ENCODE data around the gene KRTAP5-5. TPM values are rescaled to one million over a fixed set of nuclear protein-coding genes. Genes with fewer than 3 reads are reported as not detected.
"Not testable (repeated sequence)": the region's sequence is repeated elsewhere in the genome, so short reads cannot be mapped to it uniquely, and the experiment has no call there.

The KRTAP5-5 gene
- total and polyA plus RNA-seq, 7 experiments from 2014 or later = not detected

- POLR2A ChIA-PET = no interaction called here
- CTCF ChIA-PET = no interaction called here
- Mint-ChIP-seq H3K4me3 (no peak overlapping the region), H3K4me1 (peaks cover 4 to 26% (median 14%) of the 10 kb centered on the region in 7 donors), H3K9me3 (no peaks in the 10 kb centered on the region), H3K27ac (no peak overlapping the region), H3K27me3 (peaks cover 14 to 35% (median 27%) of the 10 kb centered on the region in 5 donors), H3K36me3 (no peaks in the 10 kb centered on the region)
- Histone ChIP-seq H3K27ac (ENCODE audit: low read depth, low read length) (no peak overlapping the region), H3K27me3 (ENCODE audit: control insufficient read depth in 2 of 2, insufficient read depth in 2 of 2, low read length in 2 of 2) (no peaks in the 10 kb centered on the region), H3K4me1 (ENCODE audit: control insufficient read depth in 2 of 2, insufficient read depth in 2 of 2, low read length in 2 of 2) (peaks cover 0 to 5% of the 10 kb centered on the region in 2 donors), H3K9me3 (ENCODE audit: control insufficient read depth in 2 of 3, low read length in 3 of 3) (no peaks in the 10 kb centered on the region), H3K4me3 (ENCODE audit: low read length) (no peak overlapping the region), H3K36me3 (ENCODE audit: control insufficient read depth in 2 of 3, insufficient read depth in 3 of 3, low read length in 3 of 3) (no peaks in the 10 kb centered on the region)
- no peak for DNase-seq
- ATAC-seq = no peak
- intact Hi-C loops (cut with micrococcal nuclease) = no loop called here
Observed at GRCh38 chr11:1656670-1657069, 27.1 kb downstream of the KRTAP5-5 start.

- Histone ChIP-seq H3K4me1 (ENCODE audit: control insufficient read depth in 2 of 2, insufficient read depth in 2 of 2, low read length in 2 of 2) (peaks cover 0 to 5% of the 10 kb centered on the region in 2 donors), H3K4me3 (ENCODE audit: low read length) (no peak overlapping the region), H3K36me3 (ENCODE audit: control insufficient read depth in 2 of 3, insufficient read depth in 3 of 3, low read length in 3 of 3) (no peaks in the 10 kb centered on the region), H3K27me3 (ENCODE audit: control insufficient read depth in 2 of 2, insufficient read depth in 2 of 2, low read length in 2 of 2) (no peaks in the 10 kb centered on the region), H3K9me3 (ENCODE audit: control insufficient read depth in 2 of 3, low read length in 3 of 3) (no peaks in the 10 kb centered on the region), H3K27ac (ENCODE audit: low read depth, low read length) (no peak overlapping the region)
- ATAC-seq = no peak
- peak overlapping the region in 4 of 9 donors; percentile 8 to 65 (median 54) for H3K27ac Mint-ChIP-seq
- H3K9me3 Mint-ChIP-seq = no peaks in the 10 kb centered on the region
- peaks cover 13 to 30% (median 20%) of the 10 kb centered on the region in 5 donors for H3K27me3 Mint-ChIP-seq
- intact Hi-C loops (cut with micrococcal nuclease) = no loop called here
- H3K4me3 Mint-ChIP-seq = peak overlapping the region in 8 of 10 donors; percentile 14 to 62 (median 40)
- peaks cover 4 to 26% (median 14%) of the 10 kb centered on the region in 7 donors for H3K4me1 Mint-ChIP-seq
- DNase-seq = peak in 3 of 9 donors; percentile 10 to 18 (median 12)
- no peaks in the 10 kb centered on the region for H3K36me3 Mint-ChIP-seq
- CTCF ChIA-PET = interaction anchor here (0.6 to 0.8 kb wide), 2 partner anchors 9 to 13 kb away, joined by 3 to 4 read pairs; no protein-coding TSS in a partner anchor
- POLR2A ChIA-PET = no interaction called here
Observed at GRCh38 chr11:1659506-1659905, 29.9 kb downstream of the KRTAP5-5 start.

GRCh38 chr11:1660111-1660867, 30.7 kb downstream of the KRTAP5-5 start:
- no peaks in the 10 kb centered on the region for H3K9me3 ChIP-seq (ENCODE audit: control insufficient read depth in 2 of 3, low read length in 3 of 3)
- no peak overlapping the region for H3K4me3 ChIP-seq (ENCODE audit: low read length)
- Mint-ChIP-seq H3K4me3 (peak overlapping the region in 3 of 10 donors; percentile 9 to 62 (median 11)), H3K27ac (peak overlapping the region in 2 of 9 donors; percentile 46 to 86), H3K27me3 (peaks cover 13 to 28% (median 19%) of the 10 kb centered on the region in 5 donors), H3K9me3 (no peaks in the 10 kb centered on the region), H3K4me1 (peaks cover 4 to 26% (median 14%) of the 10 kb centered on the region in 7 donors), H3K36me3 (no peaks in the 10 kb centered on the region)
- intact Hi-C loops (cut with micrococcal nuclease) = no loop called here
- no peaks in the 10 kb centered on the region for H3K27me3 ChIP-seq (ENCODE audit: control insufficient read depth in 2 of 2, insufficient read depth in 2 of 2, low read length in 2 of 2)
- no peaks in the 10 kb centered on the region for H3K36me3 ChIP-seq (ENCODE audit: control insufficient read depth in 2 of 3, insufficient read depth in 3 of 3, low read length in 3 of 3)
- H3K4me1 ChIP-seq (ENCODE audit: control insufficient read depth in 2 of 2, insufficient read depth in 2 of 2, low read length in 2 of 2) = peaks cover 0 to 5% of the 10 kb centered on the region in 2 donors
- CTCF ChIA-PET = no interaction called here
- no peak for DNase-seq
- POLR2A ChIA-PET = no interaction called here
- no peak overlapping the region for H3K27ac ChIP-seq (ENCODE audit: low read depth, low read length)
- no peak for ATAC-seq

- H3K4me3 ChIP-seq (ENCODE audit: low read length); POLR2A ChIA-PET; CTCF ChIA-PET; H3K36me3 Mint-ChIP-seq; H3K36me3 ChIP-seq (ENCODE audit: control insufficient read depth in 2 of 3, insufficient read depth in 3 of 3, low read length in 3 of 3); H3K27ac Mint-ChIP-seq; H3K4me1 ChIP-seq (ENCODE audit: control insufficient read depth in 2 of 2, insufficient read depth in 2 of 2, low read length in 2 of 2); intact Hi-C loops (cut with micrococcal nuclease); H3K27me3 ChIP-seq (ENCODE audit: control insufficient read depth in 2 of 2, insufficient read depth in 2 of 2, low read length in 2 of 2); DNase-seq; H3K9me3 ChIP-seq (ENCODE audit: control insufficient read depth in 2 of 3, low read length in 3 of 3); H3K9me3 Mint-ChIP-seq; H3K27ac ChIP-seq (ENCODE audit: low read depth, low read length): not testable (repeated sequence)
- ATAC-seq = peak; percentile 10
- H3K4me1 Mint-ChIP-seq = peaks cover 4 to 26% (median 14%) of the 10 kb centered on the region in 7 donors
- H3K27me3 Mint-ChIP-seq = peaks cover 13 to 28% (median 19%) of the 10 kb centered on the region in 5 donors
- H3K4me3 Mint-ChIP-seq = peak overlapping the region in 1 of 10 donors; percentile 11
Observed at GRCh38 chr11:1661454-1662269, 32.1 kb downstream of the KRTAP5-5 start.

DNA sequence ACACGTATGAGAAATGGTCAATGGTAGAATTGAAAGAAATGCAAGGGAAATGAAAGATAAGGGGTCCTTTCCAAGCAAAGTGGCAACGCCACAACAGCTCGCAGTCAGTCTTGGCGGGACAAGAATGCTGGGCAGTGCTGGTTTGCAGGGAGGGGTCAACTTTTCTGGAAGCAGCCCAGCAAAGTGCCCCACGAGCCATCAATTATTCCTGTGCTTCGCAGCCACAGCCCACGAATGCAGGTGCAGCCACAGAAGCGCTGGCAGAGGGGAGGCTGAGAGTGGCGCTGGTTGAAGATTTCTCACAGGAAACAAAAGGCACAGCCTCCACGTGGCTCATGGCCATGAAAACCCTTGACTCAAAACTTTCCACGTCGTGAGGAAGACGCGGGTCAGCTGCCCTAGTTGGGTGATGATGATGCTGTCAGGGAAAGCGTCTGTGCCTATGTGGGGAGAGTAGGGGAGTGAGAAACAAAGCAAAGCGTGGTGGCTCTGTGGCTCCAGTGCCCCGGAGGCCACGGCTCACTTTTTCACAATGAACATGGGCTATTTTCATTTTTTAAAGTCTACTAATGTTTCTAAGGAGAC, 33.2 kb downstream of the KRTAP5-5 start:
- H3K9me3 Mint-ChIP-seq; H3K36me3 Mint-ChIP-seq; H3K4me3 Mint-ChIP-seq; H3K9me3 ChIP-seq (ENCODE audit: control insufficient read depth in 2 of 3, low read length in 3 of 3); ATAC-seq; H3K4me3 ChIP-seq (ENCODE audit: low read length); POLR2A ChIA-PET; H3K4me1 ChIP-seq (ENCODE audit: control insufficient read depth in 2 of 2, insufficient read depth in 2 of 2, low read length in 2 of 2); H3K27me3 ChIP-seq (ENCODE audit: control insufficient read depth in 2 of 2, insufficient read depth in 2 of 2, low read length in 2 of 2); intact Hi-C loops (cut with micrococcal nuclease); CTCF ChIA-PET; H3K27ac Mint-ChIP-seq; H3K27ac ChIP-seq (ENCODE audit: low read depth, low read length); H3K36me3 ChIP-seq (ENCODE audit: control insufficient read depth in 2 of 3, insufficient read depth in 3 of 3, low read length in 3 of 3): not testable (repeated sequence)
- H3K27me3 Mint-ChIP-seq = peaks cover 12 to 26% (median 20%) of the 10 kb centered on the region in 5 donors
- H3K4me1 Mint-ChIP-seq = peaks cover 4 to 26% (median 14%) of the 10 kb centered on the region in 7 donors
- peak in 1 of 9 donors; percentile 8 for DNase-seq

GRCh38 chr11:1665313-1665712, 35.7 kb downstream of the KRTAP5-5 start:
- H3K9me3 ChIP-seq (ENCODE audit: control insufficient read depth in 2 of 3, low read length in 3 of 3) = no peaks in the 10 kb centered on the region
- H3K36me3 Mint-ChIP-seq = no peaks in the 10 kb centered on the region
- CTCF ChIA-PET = no interaction called here
- H3K4me1 ChIP-seq (ENCODE audit: control insufficient read depth in 2 of 2, insufficient read depth in 2 of 2, low read length in 2 of 2) = no peaks in the 10 kb centered on the region
- intact Hi-C loops (cut with micrococcal nuclease) = no loop called here
- DNase-seq (no peak), ATAC-seq (no peak)
- peaks cover 0 to 9% (median under 1%) of the 10 kb centered on the region in 7 donors for H3K4me1 Mint-ChIP-seq
- no peaks in the 10 kb centered on the region for H3K36me3 ChIP-seq (ENCODE audit: control insufficient read depth in 2 of 3, insufficient read depth in 3 of 3, low read length in 3 of 3)
- H3K4me3 ChIP-seq (ENCODE audit: low read length) = no peak overlapping the region
- peaks cover 18 to 27% (median 21%) of the 10 kb centered on the region in 5 donors for H3K27me3 Mint-ChIP-seq
- H3K27ac ChIP-seq (ENCODE audit: low read depth, low read length) = no peak overlapping the region
- H3K4me3 Mint-ChIP-seq = no peak overlapping the region
- POLR2A ChIA-PET = no interaction called here
- no peaks in the 10 kb centered on the region for H3K9me3 Mint-ChIP-seq
- no peak overlapping the region for H3K27ac Mint-ChIP-seq
- H3K27me3 ChIP-seq (ENCODE audit: control insufficient read depth in 2 of 2, insufficient read depth in 2 of 2, low read length in 2 of 2) = no peaks in the 10 kb centered on the region
